ENCODE data around the gene GRK4.

- TF ChIP-seq NRF1 (IDR thresholded peaks at IDR 0.05; ENCODE audit: low read depth, low read length) = no peak
- TF ChIP-seq CTCF (IDR thresholded peaks at IDR 0.05) = no peak
- no peak for TF ChIP-seq MAX (IDR thresholded peaks at IDR 0.05; ENCODE audit: low read depth)
These were observed 112.2 kb downstream of the GRK4 start for GRCh38 chr4:3075652-3075981.
